ENCODE measurements around the gene STRA6. TPM values are rescaled to one million over a fixed set of nuclear protein-coding genes. Genes with fewer than 3 reads are reported as not detected.

STRA6 gene
- total RNA-seq, 1 experiment from 2014 or later = 0.54 TPM

DNA sequence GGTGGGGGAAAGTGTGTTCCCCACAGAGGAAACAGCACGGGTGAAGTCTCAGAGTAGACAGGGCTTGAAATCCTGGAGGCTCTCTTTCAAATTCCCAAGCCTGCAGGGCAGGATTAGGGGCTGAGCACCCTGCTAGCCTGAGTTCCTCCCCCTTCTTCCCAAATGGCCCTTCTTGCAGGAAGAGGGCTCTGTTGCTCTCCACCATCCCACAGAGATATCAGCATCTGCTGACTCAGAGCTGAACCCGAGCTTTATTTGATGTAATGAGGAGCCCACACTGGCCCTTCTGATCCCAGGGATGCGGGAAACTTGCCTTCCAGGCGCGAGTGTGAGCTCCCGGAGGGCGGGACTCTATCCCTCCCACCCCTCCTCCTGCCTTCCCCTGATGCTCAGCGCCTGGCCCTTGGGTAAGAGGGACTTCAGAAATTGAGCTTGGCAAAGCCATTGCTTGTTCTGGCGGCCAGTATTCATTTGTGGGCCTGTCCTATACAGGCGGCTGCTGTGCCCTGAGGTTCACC, 1.4 kb upstream of the STRA6 start:
- Histone ChIP-seq H3K9ac (ENCODE audit: low read length) (no peak overlapping the region), H3K27me3 (ENCODE audit: insufficient read depth, low read length) (peaks cover 16% of the 10 kb centered on the region; the same call in 1 of the 2 replicates), H3K4me1 (ENCODE audit: control insufficient read depth in 1 of 2, insufficient read depth in 2 of 2, low read length in 2 of 2) (peaks cover 28 to 45% of the 10 kb centered on the region in 2 experiments), H3K36me3 (ENCODE audit: control insufficient read depth in 1 of 2, insufficient read depth in 2 of 2, low read length in 2 of 2) (no peaks in the 10 kb centered on the region), H3K4me3 (replicated peaks in 1 of 2; ENCODE audit: low read depth in 1 of 2, low read length in 2 of 2) (no peak overlapping the region), H3K27ac (ENCODE audit: low read depth, low read length) (no peak overlapping the region), H3K9me2 (ENCODE audit: insufficient read depth) (no peaks in the 10 kb centered on the region), H3K4me2 (ENCODE audit: low read length) (no peak overlapping the region), H2AFZ (ENCODE audit: low read depth, low read length, poor library complexity, severe bottlenecking) (no peak overlapping the region), H3K9me3 (ENCODE audit: control insufficient read depth in 1 of 2, insufficient read depth in 1 of 2, low read depth in 1 of 2, low read length in 2 of 2) (no peaks in the 10 kb centered on the region), H3K79me2 (ENCODE audit: insufficient read depth, low read length) (no peaks in the 10 kb centered on the region), H4K20me1 (ENCODE audit: insufficient read depth) (no peaks in the 10 kb centered on the region)
- BruUV-seq (replicated peaks) = no TSS peak
- ATAC-seq (no peak), DNase-seq (ENCODE audit: low read depth, low spot score) (no peak)
- TF ChIP-seq, protein P1, sequence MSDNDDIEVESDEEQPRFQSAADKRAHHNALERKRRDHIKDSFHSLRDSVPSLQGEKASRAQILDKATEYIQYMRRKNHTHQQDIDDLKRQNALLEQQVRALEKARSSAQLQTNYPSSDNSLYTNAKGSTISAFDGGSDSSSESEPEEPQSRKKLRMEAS (IDR thresholded peaks at IDR 0.05) = no peak
- TF ChIP-seq EGR1 (IDR thresholded peaks at IDR 0.05; ENCODE audit: low read depth) (no peak), CEBPB (IDR thresholded peaks at IDR 0.05; ENCODE audit: low read depth) (no peak), TCF7L2 (IDR thresholded peaks at IDR 0.05; ENCODE audit: borderline replicate concordance, extremely low read depth, insufficient read depth, insufficient read length) (no peak), EZH2 (IDR thresholded peaks at IDR 0.05) (no peak), ELF1 (IDR thresholded peaks at IDR 0.05; ENCODE audit: borderline replicate concordance, low read depth) (no peak), CBX3 (IDR thresholded peaks at IDR 0.05; ENCODE audit: low read depth) (no peak), EZH2phosphoT487 (IDR thresholded peaks at IDR 0.05; ENCODE audit: borderline replicate concordance) (no peak), JUND (IDR thresholded peaks at IDR 0.05) (no peak), RAD21 (IDR thresholded peaks at IDR 0.05; ENCODE audit: low read depth) (no peak), POLR2AphosphoS5 (IDR thresholded peaks at IDR 0.05; ENCODE audit: low read depth, low read length) (no peak)
- TF ChIP-seq, protein P2, sequence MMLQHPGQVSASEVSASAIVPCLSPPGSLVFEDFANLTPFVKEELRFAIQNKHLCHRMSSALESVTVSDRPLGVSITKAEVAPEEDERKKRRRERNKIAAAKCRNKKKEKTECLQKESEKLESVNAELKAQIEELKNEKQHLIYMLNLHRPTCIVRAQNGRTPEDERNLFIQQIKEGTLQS (IDR thresholded peaks at IDR 0.05) = no peak
- TF ChIP-seq, protein P3, sequence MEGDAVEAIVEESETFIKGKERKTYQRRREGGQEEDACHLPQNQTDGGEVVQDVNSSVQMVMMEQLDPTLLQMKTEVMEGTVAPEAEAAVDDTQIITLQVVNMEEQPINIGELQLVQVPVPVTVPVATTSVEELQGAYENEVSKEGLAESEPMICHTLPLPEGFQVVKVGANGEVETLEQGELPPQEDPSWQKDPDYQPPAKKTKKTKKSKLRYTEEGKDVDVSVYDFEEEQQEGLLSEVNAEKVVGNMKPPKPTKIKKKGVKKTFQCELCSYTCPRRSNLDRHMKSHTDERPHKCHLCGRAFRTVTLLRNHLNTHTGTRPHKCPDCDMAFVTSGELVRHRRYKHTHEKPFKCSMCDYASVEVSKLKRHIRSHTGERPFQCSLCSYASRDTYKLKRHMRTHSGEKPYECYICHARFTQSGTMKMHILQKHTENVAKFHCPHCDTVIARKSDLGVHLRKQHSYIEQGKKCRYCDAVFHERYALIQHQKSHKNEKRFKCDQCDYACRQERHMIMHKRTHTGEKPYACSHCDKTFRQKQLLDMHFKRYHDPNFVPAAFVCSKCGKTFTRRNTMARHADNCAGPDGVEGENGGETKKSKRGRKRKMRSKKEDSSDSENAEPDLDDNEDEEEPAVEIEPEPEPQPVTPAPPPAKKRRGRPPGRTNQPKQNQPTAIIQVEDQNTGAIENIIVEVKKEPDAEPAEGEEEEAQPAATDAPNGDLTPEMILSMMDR (IDR thresholded peaks at IDR 0.05 in 2 of 3, conservative IDR thresholded peaks at IDR 0.05 in 1 of 3; ENCODE audit: borderline replicate concordance in 1 of 3, insufficient read depth in 1 of 3, low read depth in 2 of 3, low read length in 2 of 3) = no peak
- ChIA-PET CTCF (no interaction called here), POLR2A (interaction anchor here (0.6 kb wide), 1 partner anchor 1697 kb away, joined by 4 read pairs; no protein-coding TSS in a partner anchor), RAD21 (ENCODE audit: low non-redundant PET in 1 of 2, low total read pairs in 2 of 2, uncharacterized antibody in 2 of 2, unreplicated experiment in 2 of 2) (no interaction called here)
- intact Hi-C loops (cut with micrococcal nuclease) = loop anchor here (5.0 kb wide), 1 partner anchor 52 kb away; no protein-coding TSS in a partner anchor

Measured in HCT116 (cell line).